Astrocyte (in vitro differentiated cells and primary cell): ENCODE results near the gene NUDT21. TPM values are rescaled to one million over a fixed set of nuclear protein-coding genes. Genes with fewer than 3 reads are reported as not detected.

Source experiments
- DNase-seq: peaks from one replicate; pipeline ENCODE4 v3.0.0-alpha.2; 2010; ENCODE audit warnings: low read depth
- FAIRE-seq: peaks from 2 replicates; lab custom pipeline; 2011; peaks lifted over from hg19 to GRCh38; lab: Jason Lieb, UNC
- H2AFZ ChIP-seq: 2 replicates; pipeline ENCODE4 v1.6.0; 2012; ENCODE audit warnings: low read depth, low read length, inconsistent platforms
- H3K27ac ChIP-seq: 2 replicates; pipeline ENCODE4 v1.5.1; 2011; ENCODE audit warnings: low read depth, low read length, inconsistent platforms
- H3K27me3 ChIP-seq: 2 replicates; pipeline ENCODE4 v1.6.0; 2011; ENCODE audit warnings: low read length, inconsistent platforms; ENCODE audit not compliant: insufficient read depth
- H3K36me3 ChIP-seq: 2 replicates; pipeline ENCODE4 v1.5.1; 2011; ENCODE audit warnings: low read length, inconsistent platforms; ENCODE audit not compliant: insufficient read depth
- H3K4me1 ChIP-seq: 2 replicates; pipeline ENCODE4 v1.5.1; 2011; ENCODE audit warnings: low read length, inconsistent platforms; ENCODE audit not compliant: insufficient read depth
- H3K4me2 ChIP-seq: 2 replicates; pipeline ENCODE4 v1.6.0; 2012; ENCODE audit warnings: low read length, inconsistent platforms
- H3K4me3 ChIP-seq: 2 replicates; pipeline ENCODE4 v1.5.1; 2011; ENCODE audit warnings: low read depth, mild to moderate bottlenecking, low read length, inconsistent platforms; ENCODE audit not compliant: insufficient read depth
- H3K79me2 ChIP-seq: 2 replicates; pipeline ENCODE4 v1.6.0; 2012; ENCODE audit warnings: mild to moderate bottlenecking, low read length, inconsistent platforms; ENCODE audit not compliant: insufficient read depth
- H3K9ac ChIP-seq: 2 replicates; pipeline ENCODE4 v1.6.0; 2012; ENCODE audit warnings: mild to moderate bottlenecking, low read length, inconsistent platforms
- H3K9me3 ChIP-seq: 2 replicates; pipeline ENCODE4 v1.5.1; 2012; ENCODE audit warnings: low read depth, mild to moderate bottlenecking, low read length, inconsistent platforms; ENCODE audit not compliant: insufficient read depth
- H4K20me1 ChIP-seq: 2 replicates; pipeline ENCODE4 v1.6.0; 2012; ENCODE audit warnings: low read length, inconsistent platforms; ENCODE audit not compliant: insufficient read depth
- H3K27ac Mint-ChIP-seq: one replicate; pipeline ENCODE4 v1.8.0; 2021; ENCODE audit warnings: mild to moderate bottlenecking, mixed read lengths; ENCODE audit not compliant: unreplicated experiment
- H3K27me3 Mint-ChIP-seq: one replicate; pipeline ENCODE4 v1.8.0; 2021; ENCODE audit warnings: low read depth, mixed read lengths; ENCODE audit not compliant: unreplicated experiment
- H3K36me3 Mint-ChIP-seq: one replicate; pipeline ENCODE4 v1.8.0; 2021; ENCODE audit warnings: low read depth, mixed read lengths; ENCODE audit not compliant: unreplicated experiment
- H3K4me1 Mint-ChIP-seq: one replicate; pipeline ENCODE4 v1.8.0; 2021; ENCODE audit warnings: low read depth, mixed read lengths; ENCODE audit not compliant: unreplicated experiment
- H3K4me3 Mint-ChIP-seq: one replicate; pipeline ENCODE4 v1.8.0; 2021; ENCODE audit warnings: mild to moderate bottlenecking, moderate library complexity, mixed read lengths; ENCODE audit not compliant: unreplicated experiment
- H3K9me3 Mint-ChIP-seq: one replicate; pipeline ENCODE4 v1.8.0; 2021; ENCODE audit warnings: mild to moderate bottlenecking, mixed read lengths; ENCODE audit not compliant: unreplicated experiment
- EZH2 ChIP-seq: IDR thresholded peaks from 2 replicates; pipeline ENCODE4 v1.6.1; 2012; ENCODE audit warnings: mild to moderate bottlenecking, low read length, inconsistent platforms; ENCODE audit not compliant: insufficient read depth
- total RNA-seq: library from RNA; stranded (reverse); gene quantifications from 2 replicates; pipeline ENCODE4 v1.2.1, GENCODE V29; 2021
- TF ChIP-seq, protein P1 (sequence below): IDR thresholded peaks from 2 replicates; pipeline ENCODE4 v1.5.1; 2011; ENCODE audit warnings: low read depth, mild to moderate bottlenecking, inconsistent platforms, low read length, moderate library complexity; ENCODE audit not compliant: insufficient read depth

The NUDT21 gene
- total RNA-seq, 1 donor from 2014 or later: 86.0 TPM

DNA sequence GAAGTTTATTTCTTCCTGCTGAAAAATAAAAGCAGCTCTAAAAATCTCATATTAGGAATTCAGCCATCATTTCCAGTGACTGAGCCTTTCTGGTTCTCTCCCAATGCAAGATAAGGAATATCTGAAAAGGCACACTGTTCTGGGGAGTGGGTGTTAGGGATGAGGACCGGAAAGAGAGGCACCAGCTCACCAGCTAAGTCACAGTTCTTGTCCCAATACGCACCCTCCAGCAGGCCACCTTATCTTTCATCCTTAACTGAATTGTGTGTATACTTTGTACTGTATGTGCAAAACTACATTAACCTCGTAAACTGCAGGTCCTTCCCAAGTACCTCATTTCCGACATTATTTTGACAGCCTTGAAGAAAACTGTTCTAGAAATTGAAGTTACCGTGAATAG, 36.8 kb downstream of the NUDT21 start:
- no peak for FAIRE-seq
- Histone ChIP-seq H3K4me1 (no peaks in the 10 kb centered on the region), H3K27ac (no peak overlapping the region), H3K9ac (no peak overlapping the region), H3K9me3 (no peaks in the 10 kb centered on the region), H3K79me2 (peaks cover 56% of the 10 kb centered on the region), H3K4me2 (no peak overlapping the region), H3K27me3 (no peaks in the 10 kb centered on the region), H2AFZ (no peak overlapping the region), H3K4me3 (no peak overlapping the region), H3K36me3 (peaks cover 7% of the 10 kb centered on the region), H4K20me1 (peaks cover 35% of the 10 kb centered on the region)
- Mint-ChIP-seq H3K9me3 (no peaks in the 10 kb centered on the region), H3K4me1 (no peaks in the 10 kb centered on the region), H3K27me3 (no peaks in the 10 kb centered on the region), H3K36me3 (peaks cover 3% of the 10 kb centered on the region), H3K4me3 (no peak overlapping the region), H3K27ac (no peak overlapping the region)
- TF ChIP-seq EZH2: no peak
- TF ChIP-seq, protein P1, sequence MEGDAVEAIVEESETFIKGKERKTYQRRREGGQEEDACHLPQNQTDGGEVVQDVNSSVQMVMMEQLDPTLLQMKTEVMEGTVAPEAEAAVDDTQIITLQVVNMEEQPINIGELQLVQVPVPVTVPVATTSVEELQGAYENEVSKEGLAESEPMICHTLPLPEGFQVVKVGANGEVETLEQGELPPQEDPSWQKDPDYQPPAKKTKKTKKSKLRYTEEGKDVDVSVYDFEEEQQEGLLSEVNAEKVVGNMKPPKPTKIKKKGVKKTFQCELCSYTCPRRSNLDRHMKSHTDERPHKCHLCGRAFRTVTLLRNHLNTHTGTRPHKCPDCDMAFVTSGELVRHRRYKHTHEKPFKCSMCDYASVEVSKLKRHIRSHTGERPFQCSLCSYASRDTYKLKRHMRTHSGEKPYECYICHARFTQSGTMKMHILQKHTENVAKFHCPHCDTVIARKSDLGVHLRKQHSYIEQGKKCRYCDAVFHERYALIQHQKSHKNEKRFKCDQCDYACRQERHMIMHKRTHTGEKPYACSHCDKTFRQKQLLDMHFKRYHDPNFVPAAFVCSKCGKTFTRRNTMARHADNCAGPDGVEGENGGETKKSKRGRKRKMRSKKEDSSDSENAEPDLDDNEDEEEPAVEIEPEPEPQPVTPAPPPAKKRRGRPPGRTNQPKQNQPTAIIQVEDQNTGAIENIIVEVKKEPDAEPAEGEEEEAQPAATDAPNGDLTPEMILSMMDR: no peak
- no peak for DNase-seq

DNA sequence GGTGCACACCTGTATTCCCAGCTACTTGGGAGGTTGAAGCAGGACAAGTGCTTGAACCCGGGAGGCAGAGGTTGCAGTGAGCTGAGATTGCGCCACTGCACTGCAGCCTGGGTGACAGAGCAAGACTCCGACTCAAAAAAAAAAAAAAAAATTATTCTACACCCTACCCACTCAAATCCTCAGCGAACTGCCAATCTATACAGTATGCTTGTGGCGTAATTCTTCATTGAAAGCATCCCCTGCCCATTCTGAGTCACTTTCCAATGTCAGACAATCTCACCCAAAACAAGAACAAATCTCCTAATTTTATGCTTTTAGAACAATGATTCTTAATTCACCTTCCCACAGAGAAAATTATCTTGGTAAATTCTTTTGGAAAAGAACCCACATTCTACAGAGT, 37.8 kb downstream of the NUDT21 start:
- Histone ChIP-seq H3K4me1 (peaks cover 4% of the 10 kb centered on the region), H3K4me2 (no peak overlapping the region), H3K79me2 (peaks cover 47% of the 10 kb centered on the region), H3K9me3 (no peaks in the 10 kb centered on the region), H2AFZ (no peak overlapping the region), H3K9ac (no peak overlapping the region), H3K36me3 (peaks cover 15% of the 10 kb centered on the region), H3K27ac (no peak overlapping the region), H4K20me1 (peaks cover 31% of the 10 kb centered on the region), H3K27me3 (no peaks in the 10 kb centered on the region), H3K4me3 (no peak overlapping the region)
- Mint-ChIP-seq H3K4me3 (no peak overlapping the region), H3K9me3 (no peaks in the 10 kb centered on the region), H3K4me1 (no peaks in the 10 kb centered on the region), H3K36me3 (peaks cover 7% of the 10 kb centered on the region), H3K27ac (no peak overlapping the region), H3K27me3 (no peaks in the 10 kb centered on the region)
- TF ChIP-seq, protein P1: no peak
- TF ChIP-seq EZH2: no peak
- FAIRE-seq: no peak
- DNase-seq: no peak

DNA sequence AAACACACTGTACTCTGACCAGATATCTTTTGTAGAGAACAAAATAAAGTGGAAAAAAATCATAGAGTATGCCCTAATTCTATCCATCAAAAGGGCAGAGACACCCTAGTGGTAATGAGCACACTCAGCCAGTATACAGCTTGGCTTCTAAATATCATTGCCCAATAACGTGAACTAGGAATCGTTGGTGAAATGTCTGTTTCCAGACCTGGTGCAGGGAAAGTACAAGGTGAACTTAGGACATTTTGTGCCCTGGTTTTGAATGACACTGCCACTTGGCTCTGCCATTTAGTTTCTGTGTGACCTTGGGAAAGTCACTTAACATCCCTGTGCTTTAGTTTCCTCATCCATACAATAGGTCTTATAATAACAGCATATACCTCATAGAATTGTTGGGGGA, 39.5 kb downstream of the NUDT21 start:
- DNase-seq: no peak
- Histone ChIP-seq H3K36me3 (peaks cover 23% of the 10 kb centered on the region), H3K4me2 (no peak overlapping the region), H2AFZ (no peak overlapping the region), H3K27ac (no peak overlapping the region), H3K27me3 (no peaks in the 10 kb centered on the region), H3K9ac (no peak overlapping the region), H3K4me1 (peaks cover 4% of the 10 kb centered on the region), H3K4me3 (no peak overlapping the region), H4K20me1 (peaks cover 25% of the 10 kb centered on the region), H3K79me2 (peaks cover 31% of the 10 kb centered on the region), H3K9me3 (no peaks in the 10 kb centered on the region)
- Mint-ChIP-seq H3K27me3 (no peaks in the 10 kb centered on the region), H3K27ac (no peak overlapping the region), H3K9me3 (no peaks in the 10 kb centered on the region), H3K4me3 (no peak overlapping the region), H3K36me3 (peaks cover 12% of the 10 kb centered on the region), H3K4me1 (no peaks in the 10 kb centered on the region)
- TF ChIP-seq, protein P1: no peak
- no peak for TF ChIP-seq EZH2
- FAIRE-seq: no peak
